Stimulated activated CD4-positive, alpha-beta T cell treated with anti-CD3 and anti-CD28 coated beads, Interleukin-2, amount 100 ng/mL, for 4 hours (primary cell): ENCODE data around the gene GFY.

Experiments used
- DNase-seq: peaks from one replicate; pipeline ENCODE4 v3.0.0-alpha.2; 2020; ENCODE audit warnings: low read depth

Gene GFY, protein sequence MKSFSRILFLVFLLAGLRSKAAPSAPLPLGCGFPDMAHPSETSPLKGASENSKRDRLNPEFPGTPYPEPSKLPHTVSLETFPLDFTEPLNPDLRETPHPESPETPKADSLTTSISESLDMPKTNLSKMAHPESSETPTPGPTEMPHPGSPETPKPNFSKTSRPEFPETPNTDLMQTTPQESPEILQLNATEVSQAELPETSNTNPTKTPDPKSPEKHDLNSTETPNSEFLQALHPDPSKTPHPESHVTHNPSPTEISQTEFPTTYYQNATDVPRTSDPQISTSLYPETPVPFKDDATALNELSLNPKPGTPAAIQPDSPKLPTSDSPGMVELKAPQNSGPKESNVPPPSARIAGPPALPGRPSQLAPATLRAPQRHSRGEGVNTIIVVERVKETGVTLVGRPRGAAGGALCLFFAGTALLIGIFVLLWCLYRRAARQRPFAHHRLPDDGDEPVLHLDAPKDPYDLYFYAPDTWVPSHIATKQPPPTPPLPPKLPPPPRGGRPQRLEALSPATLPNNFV

DNA sequence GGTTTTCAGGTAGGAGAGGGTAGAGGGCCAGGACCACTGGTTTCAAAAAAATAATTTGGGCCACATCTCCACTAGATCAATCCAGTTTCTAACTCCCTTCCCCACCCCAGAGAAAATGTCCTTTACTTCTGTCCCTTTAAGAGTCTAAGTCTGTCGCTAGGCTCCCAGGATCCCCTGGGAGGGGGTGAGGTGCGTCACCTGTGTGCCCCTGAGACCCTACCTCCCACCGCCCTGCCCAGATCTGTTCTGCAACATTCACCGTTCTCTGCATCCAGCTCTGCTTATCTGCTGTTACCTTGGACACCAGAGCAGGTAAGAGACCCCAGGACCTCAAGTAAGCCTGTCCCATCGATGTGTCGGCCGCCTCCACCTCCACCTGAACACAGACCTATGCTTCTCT is at the start of gene GFY:
GFY (plus strand) TSS at position 211 of the 400 bp plus-strand sequence. CDS start 1,043 bp downstream, outside the sequence.
- no peak for DNase-seq

DNA sequence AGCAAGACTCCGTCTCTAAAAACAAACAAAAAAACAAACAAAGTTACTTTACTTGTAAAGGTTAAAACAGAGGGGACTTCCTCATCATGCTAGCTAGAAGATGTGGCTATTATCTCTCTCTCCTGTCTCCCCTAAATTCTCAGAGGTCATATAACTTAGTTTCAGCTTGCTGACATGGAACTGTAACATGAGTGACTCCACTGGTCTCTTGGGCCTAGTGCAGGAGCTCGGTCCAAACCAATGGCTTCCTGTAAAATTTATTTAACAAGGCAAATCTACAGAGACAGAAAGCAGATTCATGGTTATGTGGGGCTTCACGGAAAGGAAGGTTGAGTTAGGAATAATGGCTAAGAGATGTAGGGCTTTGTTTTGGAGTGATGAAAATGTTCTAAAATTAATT is 46.7 kb upstream of the GFY start:
- no peak for DNase-seq

DNA sequence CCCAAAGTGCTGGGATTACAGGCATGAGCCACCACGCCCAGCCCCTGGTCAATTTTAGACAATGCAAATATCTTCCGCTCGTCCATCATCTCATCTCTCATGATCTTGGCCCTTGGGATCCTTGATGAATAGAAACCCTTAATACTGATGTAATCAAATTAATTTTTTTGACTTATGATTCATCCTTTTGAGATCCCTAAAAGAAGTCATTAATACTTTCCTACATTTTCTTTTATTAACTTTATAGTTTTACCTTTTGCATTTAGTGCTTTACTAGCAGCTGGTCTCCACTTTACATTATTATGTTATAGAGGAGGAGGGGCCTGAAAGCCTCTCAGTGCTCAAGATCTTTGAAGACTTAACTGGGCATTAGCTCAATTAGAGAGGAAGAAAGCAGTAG is 44.8 kb upstream of the GFY start:
- no peak for DNase-seq

DNA sequence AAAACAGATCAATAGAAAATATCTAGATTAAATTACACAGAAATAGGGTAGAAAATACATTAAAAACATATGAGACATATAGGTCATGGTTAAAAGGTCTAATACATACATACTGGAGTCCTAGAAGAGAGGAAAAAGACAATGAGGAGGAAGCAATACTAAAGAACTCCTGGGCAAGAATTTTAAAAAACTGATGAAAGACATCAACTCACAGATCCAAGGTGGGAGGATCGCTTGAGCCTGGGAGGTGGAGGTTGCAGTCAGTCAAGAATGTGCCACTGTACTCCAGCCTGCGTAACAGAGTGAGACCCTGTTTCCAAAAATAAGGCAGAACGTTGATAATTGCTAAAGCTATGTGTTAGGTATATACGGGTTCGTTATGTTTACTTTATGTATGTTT is 42.5 kb upstream of the GFY start:
- DNase-seq, result no peak

DNA sequence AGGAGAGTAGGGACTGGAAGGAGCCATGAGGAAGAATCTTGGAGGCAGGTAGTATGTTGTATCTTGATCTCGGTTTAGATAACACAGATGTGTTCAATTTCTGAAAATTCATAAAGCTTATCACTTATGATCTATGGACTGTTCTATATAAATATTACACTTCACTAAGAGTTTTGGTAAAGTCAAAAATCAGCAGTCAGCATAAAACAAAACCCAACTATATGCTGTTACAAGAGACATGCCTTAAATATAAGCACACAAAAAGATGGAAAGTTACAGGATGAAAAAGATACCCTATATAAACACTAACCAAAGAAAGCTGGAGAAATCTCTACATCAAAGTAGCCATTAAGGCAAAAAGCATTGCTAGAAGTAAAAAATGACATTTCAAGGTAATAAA is 41.6 kb upstream of the GFY start:
- no peak for DNase-seq

DNA sequence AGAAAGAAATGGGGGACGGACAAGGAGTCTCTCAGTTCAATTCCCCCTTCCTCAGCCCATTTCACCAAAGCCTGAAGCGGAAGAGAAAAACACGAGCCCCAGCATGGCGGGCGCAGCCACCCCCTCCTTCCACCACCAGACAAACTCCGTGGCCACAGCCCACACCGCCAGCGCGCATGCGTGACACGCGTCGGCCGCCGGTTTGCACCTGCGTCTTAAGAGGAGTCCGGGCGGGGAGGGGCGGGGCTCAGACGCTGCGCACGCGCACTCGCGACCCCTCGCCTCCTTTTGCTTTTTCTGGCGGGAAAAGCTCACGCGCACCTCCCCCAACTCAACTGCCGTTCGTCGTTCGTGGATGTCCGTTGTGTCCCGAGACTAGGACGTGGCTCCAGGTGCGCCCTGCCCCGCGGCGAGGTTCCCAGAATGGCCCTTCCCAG is 37.2 kb upstream of the GFY start, which contains the start of gene KASH5:
KASH5 (plus strand) TSS at position 314 of the 437 bp plus-strand sequence. CDS start 2,635 bp downstream, outside the sequence.
- peak; percentile 89 for DNase-seq

DNA sequence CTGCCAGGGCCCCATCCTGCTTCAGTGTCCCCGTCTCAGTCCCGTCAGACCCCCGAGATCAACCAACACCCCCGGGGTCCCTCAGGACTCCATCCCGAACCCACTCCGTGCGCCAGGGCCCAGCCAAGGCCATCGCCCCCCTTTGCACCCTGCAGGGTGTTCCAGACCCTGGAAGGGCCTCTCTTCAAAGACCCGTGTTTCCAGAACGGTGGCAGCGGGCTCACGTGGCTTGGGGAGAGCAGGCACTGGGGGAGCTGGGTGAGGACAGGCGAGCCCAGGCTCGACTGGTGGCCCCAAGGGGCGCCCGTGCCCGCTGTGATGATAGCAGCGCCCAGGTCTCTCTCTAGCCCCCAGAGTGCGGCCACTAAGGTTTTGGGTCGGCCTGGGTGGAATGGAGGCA is 35.8 kb upstream of the GFY start:
- no peak for DNase-seq

DNA sequence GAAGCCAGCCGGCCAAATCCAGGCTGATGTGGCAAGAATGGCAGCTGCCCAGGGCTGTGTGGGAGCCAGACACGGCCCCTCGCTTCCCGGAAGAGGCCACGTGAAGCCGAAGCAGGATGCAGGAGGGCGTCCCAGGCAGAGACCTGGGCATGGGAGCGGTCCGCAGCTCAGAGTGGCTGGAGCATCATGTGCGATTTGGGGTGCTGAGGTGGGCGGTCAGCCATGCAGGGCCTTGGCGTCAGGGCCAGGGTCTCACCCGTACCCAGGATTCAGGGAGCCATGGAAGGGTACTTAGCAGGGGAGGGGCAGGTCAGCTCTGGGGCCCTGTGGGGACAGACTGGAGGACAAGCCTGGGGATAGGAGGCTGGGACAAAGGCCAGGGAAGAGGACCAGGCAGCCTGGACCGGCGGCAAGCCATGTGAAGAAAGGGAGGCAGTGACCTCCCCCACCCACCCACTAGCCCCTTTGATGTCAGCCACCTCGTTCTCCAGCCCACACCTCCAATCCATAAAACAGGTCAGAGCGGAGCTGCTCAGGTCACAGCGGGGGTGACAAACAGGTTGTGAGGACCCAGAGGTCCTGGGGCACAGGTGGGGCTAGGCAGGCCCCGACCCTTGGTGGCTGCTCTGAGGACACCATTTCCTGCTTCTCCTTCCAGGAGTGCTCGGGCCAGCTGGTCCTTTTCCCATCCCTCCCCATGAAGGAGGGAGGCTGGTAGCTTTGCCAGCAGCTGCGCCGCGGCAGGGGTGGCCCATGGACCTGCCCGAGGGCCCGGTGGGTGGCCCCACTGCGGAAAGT is 34.9 kb upstream of the GFY start:
- no peak for DNase-seq

DNA sequence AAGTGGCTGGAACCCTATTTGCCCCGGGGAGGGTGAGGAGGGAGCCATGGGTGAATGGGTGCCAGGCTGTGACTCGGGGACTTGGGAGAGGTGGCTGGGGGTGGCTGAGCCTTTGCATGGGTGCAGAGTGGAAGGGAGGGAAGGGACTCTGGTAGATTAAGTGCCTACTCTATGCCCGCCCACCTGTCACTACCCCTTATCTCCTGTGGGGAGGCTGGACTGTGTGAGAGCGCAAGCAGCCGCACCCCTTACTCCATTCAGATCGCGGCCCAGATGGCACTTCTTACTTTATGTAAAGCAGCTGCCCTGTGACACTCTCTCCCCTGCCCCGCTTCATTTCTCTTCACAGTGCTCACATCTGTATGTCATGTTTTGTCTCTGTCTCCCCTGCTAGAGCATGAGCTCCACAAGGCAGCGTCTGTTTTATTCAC is 34.2 kb upstream of the GFY start:
- no peak for DNase-seq

DNA sequence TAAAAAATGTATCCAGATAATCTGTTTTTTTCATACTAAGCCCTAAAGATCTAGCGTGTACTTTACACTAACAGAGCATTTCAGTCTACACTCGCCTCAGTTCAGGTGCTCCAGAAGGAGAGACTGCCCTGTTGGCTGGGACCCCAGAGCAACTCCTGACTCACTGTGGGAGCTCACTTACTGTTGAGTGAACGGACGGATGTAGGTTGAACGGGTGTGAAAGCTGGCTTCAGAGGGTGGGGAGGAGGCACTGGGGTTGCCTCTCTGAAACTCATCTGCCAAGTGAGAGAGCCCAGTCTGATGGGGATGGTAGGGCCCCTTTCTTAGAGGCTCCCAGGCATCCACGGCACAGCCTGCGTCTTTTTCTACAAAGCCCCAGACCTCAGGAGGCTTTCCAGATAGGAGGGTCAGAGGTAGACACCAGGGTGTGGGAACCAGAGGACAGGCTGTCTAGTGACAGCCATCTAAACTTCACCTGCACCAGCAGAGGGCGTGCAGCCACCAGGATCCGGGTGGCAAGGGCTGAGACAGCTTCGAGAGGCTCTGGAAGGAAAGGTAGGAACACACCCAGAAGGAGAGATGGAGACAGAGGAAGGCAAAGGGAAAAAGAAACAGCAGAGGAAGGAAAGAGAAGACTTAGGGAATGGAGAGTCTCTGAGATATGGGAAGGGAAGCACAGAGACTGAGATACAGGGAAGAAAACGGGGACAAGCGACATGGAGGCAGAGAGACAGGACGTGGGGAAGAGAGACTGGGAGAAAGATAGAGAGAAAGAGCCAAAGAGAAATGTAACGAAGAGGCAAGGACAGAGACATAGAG is 33.4 kb upstream of the GFY start:
- peak; percentile 67 for DNase-seq

DNA sequence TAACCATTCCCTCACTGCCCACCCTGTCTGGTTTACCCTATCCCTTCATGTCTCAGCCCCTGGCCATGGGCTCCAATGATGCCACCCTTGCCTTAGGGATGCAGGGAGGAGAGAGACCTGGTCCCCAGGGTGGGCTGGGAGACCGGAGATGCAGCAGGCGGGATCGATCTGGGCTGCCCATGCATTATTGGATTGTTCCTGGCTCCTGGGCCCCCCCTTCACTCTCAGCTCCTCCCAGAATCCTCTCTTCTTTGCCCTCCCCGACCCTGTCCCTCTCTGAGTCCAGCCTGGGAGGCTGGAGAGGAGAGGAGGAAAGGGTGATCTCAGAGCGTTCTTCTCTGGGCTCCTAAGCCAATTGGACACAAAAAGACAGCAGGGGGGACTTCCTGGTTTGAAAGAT is 31.3 kb upstream of the GFY start:
- DNase-seq, result no peak

DNA sequence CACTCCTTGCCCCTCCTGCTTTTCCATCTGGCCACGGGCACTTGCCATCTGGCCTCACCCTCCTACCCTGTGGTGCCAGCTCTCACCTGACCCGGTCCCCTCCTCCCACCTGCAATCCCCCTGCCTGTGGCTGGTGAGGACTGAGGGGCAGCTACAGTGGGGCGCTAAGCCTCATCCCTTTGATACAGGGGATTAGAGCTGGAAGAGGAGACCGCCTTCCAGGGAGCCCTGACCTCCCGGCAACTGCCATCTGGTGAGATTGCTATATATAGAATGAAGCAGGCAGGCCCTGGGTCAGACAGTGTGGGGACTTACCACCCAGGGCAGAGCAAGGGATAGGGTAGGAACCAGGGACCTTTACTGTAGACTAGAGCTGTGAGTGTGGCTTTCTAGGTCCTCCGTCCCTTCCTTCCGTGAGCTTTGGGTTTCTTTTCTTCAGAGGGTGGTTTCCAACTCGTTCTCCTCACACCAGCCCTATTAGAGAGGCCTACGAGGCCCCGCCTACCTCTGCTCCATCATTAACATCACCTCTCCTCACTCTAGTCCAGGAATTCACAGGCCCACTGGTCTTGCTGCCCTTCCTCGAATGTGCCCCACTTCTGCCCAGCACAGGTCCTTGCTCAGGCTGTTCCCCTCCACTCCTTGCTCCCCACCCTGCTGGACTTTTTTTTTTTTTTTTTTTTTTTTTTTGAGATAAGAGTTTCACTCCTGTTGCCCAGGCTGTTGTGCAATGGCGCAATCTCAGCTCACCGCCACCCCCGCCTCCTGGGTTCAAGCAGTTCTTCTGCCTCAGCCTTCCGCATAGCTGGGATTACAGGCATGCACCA is 29.4 kb upstream of the GFY start:
- no peak for DNase-seq

DNA sequence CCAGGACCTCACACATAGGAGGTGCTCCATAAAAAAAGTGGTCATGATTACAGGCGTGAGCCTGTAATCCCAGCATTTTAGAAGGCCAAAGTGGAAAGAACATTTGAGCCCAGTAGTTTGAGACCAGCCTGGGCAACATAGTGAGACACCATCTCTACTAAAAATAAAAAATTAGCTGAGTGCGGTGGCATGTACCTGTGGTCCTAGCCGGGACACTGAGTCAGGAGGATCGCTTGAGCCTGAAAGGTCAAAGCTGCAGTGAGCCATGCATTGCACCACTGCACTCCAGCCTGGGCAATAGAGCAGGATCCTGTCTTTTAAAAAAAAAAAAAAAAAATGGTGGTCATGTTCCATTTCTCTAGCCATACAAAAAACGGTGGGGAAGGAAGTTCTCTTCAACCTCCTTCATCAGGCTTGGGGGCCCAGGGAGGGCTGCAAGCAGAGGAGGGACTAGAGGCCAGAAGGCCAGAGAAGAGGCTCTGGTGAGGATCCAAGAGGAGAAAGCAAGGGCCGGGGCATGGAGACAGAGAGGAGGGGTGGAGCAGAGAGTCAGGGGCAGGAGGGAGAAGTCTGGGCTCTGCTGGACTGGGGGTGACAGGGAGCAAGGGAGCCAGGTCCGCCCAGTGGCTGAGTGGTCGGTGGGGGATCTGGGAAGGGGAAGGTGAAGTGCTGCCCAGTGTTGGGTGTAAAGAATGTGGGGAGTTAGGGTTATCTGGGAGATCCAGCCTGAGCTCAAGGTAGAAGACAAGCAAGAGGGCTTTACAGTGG is 28.3 kb upstream of the GFY start:
- DNase-seq, result no peak

DNA sequence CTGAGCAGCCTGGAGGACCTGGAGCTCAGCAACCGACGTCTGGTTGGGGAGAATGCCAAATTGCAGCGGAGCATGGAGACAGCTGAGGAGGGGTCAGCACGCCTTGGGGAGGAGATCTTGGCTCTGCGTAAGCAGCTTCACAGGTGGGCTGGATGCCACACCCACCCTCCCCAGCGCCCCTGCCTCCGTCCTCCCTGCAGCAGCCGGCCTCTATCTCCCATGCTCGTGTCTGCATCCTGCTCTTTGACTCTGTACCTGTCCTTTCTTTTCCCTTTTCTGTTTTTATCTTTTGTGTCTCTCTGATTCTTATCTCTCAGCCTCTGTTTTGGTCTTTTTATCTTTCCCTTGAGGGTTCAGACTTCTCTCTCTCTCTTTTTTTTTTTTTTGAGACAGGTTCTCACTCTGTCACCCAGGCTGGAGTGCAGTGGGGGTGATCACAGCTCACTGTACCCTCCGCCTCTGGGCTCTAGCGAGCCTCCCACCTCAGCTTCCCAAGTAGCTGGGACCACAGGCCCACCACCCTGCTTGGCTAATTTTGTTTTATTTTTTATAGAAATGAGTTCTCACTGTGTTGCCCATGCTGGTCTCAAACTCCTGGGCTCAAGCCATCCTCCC is 27.1 kb upstream of the GFY start:
- no peak for DNase-seq

DNA sequence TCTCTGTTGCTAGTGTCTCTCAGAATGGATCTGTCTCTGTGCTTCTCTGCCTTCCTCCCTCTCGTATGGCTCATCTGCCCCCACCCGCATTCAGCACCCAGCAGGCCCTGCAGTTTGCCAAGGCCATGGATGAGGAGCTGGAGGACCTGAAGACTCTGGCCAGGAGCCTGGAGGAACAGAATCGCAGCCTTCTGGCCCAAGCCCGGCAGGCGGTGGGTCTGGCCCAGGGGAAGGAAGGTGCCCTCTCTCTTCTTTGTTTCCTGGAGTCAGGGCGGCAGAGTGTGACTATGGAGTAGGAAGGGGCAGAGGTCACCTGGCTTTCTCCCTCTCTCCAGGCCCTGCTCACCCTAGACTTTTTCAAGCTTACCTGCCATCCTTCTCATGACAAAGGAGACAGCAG is 26.3 kb upstream of the GFY start:
- no peak for DNase-seq

DNA sequence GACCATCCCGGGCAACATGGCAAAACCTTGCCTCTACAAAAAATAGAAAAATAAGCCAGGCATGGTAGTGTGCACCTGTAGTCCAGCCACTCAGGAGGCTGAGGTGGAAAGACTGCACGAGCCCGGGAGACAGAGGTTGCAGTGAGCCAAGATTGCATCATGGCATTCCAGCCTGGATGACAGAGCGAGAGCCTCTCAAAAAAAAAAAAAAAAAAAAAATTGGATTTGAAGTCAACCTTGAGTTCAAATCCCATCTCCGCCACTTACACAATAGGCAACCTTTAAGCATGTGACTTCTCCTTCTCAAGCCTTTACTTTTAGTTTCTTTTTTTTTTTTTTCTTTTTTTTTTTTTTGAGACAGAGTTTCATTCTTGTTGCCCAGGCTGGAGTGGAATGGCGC is 25.2 kb upstream of the GFY start:
- DNase-seq, result no peak

DNA sequence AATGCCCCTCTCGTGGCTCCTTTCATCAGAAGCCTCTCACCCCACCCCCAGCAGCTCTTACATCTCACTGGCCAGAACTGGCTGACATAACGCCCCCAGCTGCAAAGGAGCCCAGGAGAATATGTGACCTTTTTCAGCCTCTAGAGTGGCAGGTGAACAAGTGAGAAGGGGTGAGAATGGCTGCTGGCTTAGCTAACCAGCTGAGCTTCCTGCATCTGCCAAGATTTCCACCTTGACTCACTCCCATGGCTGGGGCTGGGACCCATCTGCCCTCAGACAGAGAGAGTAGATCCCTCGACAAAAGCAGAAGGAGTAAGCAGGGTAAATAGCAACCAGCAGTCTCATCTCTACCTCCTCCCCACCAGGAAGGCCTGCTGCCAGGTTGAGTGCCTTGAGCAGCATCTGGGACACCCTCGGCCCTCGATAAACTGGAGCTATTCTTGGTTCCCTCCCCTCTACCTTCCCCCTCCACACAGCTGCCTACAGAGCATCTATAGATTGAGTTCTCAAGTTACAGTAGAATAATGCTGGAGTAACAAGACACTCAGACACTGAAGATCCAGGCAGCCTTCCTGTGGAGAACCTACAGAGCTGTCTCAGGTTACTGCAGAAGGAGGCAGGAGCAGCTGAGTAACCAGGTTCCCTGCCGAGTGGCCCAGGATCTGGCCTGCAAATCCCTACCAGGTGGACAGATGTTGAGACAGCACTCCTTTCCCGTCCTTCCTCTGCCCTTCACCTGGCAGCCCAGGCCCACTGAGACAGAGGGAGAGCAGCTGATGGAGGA is 21.6 kb upstream of the GFY start:
- no peak for DNase-seq

DNA sequence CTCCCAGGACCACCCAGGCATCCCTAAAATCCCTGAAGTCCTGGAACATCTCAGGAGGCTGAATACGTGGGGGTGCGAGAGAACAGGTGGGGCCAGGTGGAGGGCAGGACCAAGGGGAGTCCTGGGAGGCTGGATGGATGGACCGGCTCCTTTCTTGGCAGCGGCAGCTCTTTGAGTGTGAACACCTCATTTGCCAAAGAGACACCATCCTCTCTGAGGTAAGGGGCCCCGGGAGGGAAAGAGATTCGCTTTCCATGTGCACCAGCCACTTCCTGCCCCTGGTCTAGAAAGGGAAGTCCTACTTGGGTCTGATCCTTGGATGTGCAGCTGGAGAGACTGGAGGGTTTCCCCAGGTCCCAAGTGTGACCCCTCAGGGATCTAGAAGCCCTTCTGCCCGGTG is 18.1 kb upstream of the GFY start:
- no peak for DNase-seq

DNA sequence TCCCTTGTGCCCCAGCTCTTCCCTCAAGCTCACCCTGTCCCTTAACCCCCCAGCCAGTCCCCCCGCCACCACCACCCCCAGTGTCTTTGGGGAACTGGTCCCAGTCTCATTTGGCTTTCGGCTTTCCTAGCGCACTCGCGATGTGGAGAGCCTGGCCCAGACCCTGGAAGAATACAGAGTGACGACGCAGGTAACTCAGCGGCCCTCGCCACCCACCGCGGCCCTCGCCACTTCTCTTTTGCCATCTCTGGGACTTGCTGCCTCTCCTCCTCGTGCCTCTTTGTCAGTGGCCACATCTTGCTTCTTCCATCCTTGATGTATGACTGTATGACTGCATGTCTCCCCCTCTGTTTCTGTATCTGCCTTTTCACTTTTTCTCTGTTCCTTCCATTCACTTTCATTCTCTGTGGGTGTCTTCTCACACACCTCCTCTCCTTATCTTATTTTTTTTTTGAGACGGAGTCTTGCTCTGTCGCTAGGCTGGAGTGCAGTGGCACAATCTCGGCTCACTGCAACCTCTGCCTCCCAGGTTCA is 17.6 kb upstream of the GFY start:
- DNase-seq, result no peak
